AG04449 (cell line): ENCODE measurements around the gene TBC1D8.
"Not testable (repeated sequence)": the region's sequence is repeated elsewhere in the genome, so short reads cannot be mapped to it uniquely, and the experiment has no call there.

Source experiments
- CTCF ChIA-PET: fragments of 350-600 bp; formaldehyde crosslinking; extraction: SDS; loops from one replicate; lab custom pipeline; 2021; ENCODE audit warnings: antibody characterized with exemption; lab: Yijun Ruan, JAX
- POLR2A ChIA-PET: fragments of 400-600, 350-600 bp; formaldehyde crosslinking; extraction: SDS; loops from one replicate; lab custom pipeline; 2020; ENCODE audit warnings: antibody characterized with exemption, inconsistent platforms; lab: Yijun Ruan, JAX
- DNase-seq: peaks from one replicate; pipeline ENCODE4 v3.0.0-alpha.2; 2010; ENCODE audit warnings: low read depth, low spot score
- H3K4me3 ChIP-seq: 2 replicates; pipeline ENCODE4 v1.5.1; 2011; ENCODE audit warnings: low read depth, mild to moderate bottlenecking, control low read depth, low read length
- TF ChIP-seq, protein P1 (sequence below): IDR thresholded peaks from one replicate; pipeline ENCODE4 v1.5.1; 2011; ENCODE audit warnings: mild to moderate bottlenecking, moderate library complexity, low read length, control low read depth, inconsistent platforms; ENCODE audit not compliant: insufficient read depth; ENCODE audit errors: missing control alignments

The TBC1D8 gene

GRCh38 chr2:101185656-101186055, 34.5 kb upstream of the TBC1D8 start:
- DNase-seq, result no peak
- TF ChIP-seq, protein P1, sequence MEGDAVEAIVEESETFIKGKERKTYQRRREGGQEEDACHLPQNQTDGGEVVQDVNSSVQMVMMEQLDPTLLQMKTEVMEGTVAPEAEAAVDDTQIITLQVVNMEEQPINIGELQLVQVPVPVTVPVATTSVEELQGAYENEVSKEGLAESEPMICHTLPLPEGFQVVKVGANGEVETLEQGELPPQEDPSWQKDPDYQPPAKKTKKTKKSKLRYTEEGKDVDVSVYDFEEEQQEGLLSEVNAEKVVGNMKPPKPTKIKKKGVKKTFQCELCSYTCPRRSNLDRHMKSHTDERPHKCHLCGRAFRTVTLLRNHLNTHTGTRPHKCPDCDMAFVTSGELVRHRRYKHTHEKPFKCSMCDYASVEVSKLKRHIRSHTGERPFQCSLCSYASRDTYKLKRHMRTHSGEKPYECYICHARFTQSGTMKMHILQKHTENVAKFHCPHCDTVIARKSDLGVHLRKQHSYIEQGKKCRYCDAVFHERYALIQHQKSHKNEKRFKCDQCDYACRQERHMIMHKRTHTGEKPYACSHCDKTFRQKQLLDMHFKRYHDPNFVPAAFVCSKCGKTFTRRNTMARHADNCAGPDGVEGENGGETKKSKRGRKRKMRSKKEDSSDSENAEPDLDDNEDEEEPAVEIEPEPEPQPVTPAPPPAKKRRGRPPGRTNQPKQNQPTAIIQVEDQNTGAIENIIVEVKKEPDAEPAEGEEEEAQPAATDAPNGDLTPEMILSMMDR, result no peak
- CTCF ChIA-PET, result interaction anchor here (1.5 to 1.9 kb wide), 2 partner anchors 20 to 173 kb away, joined by 4 to 5 read pairs; no protein-coding TSS in a partner anchor
- no peak overlapping the region for H3K4me3 ChIP-seq
- POLR2A ChIA-PET, result no interaction called here

- H3K4me3 ChIP-seq, result no peak overlapping the region
- no peak for DNase-seq
- TF ChIP-seq, protein P1, result no peak
- ChIA-PET CTCF (interaction anchor here (1.5 to 1.9 kb wide), 2 partner anchors 20 to 172 kb away, joined by 4 to 5 read pairs; no protein-coding TSS in a partner anchor), POLR2A (no interaction called here)
Observed at GRCh38 chr2:101185085-101185484, 33.9 kb upstream of the TBC1D8 start.

DNA sequence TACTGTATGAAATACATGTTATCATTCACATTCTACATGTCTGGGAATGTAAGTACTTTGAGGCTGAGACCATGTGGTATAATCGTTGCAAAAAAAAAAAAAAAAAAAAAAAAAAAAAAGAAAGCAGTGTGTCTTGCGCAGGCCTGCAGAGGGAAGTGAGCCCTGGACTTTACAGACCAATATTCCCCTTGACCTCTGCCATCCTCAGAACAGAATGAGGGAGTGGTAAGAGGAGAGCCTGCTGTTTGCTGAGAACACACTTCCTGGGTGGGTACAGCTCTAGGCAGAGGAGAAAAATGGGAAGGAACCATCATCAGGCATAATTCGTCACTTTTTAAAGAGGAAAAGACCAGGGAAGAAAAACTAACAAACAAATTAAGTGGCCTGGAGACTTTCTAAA, 28.8 kb upstream of the TBC1D8 start:
- CTCF ChIA-PET, result interaction anchor here (0.8 to 1.4 kb wide), 2 partner anchors 9 to 25 kb away, joined by 3 to 5 read pairs; no protein-coding TSS in a partner anchor
- TF ChIP-seq, protein P1, result no peak

GRCh38 chr2:101176803-101177202, 25.6 kb upstream of the TBC1D8 start:
- TF ChIP-seq, protein P1, result no peak
- POLR2A ChIA-PET, result no interaction called here
- CTCF ChIA-PET, result no interaction called here

More for the DNA sequence above, 28.8 kb upstream of the TBC1D8 start:
- DNase-seq, result no peak
- POLR2A ChIA-PET, result no interaction called here
- H3K4me3 ChIP-seq, result no peak overlapping the region

GRCh38 chr2:101175991-101176390, 24.8 kb upstream of the TBC1D8 start:
- TF ChIP-seq, protein P1, result no peak
- CTCF ChIA-PET, result interaction anchor here (0.9 kb wide), 1 partner anchor 14 kb away, joined by 3 read pairs; no protein-coding TSS in a partner anchor
- DNase-seq, result no peak
- H3K4me3 ChIP-seq, result no peak overlapping the region
- POLR2A ChIA-PET, result no interaction called here

More at GRCh38 chr2:101176803-101177202, 25.6 kb upstream of the TBC1D8 start:
- no peak overlapping the region for H3K4me3 ChIP-seq
- DNase-seq, result no peak

- TF ChIP-seq, protein P1, result no peak
- no peak for DNase-seq
- ChIA-PET POLR2A (no interaction called here), CTCF (no interaction called here)
- H3K4me3 ChIP-seq, result no peak overlapping the region
Observed at GRCh38 chr2:101173707-101174295, 22.6 kb upstream of the TBC1D8 start.

DNA sequence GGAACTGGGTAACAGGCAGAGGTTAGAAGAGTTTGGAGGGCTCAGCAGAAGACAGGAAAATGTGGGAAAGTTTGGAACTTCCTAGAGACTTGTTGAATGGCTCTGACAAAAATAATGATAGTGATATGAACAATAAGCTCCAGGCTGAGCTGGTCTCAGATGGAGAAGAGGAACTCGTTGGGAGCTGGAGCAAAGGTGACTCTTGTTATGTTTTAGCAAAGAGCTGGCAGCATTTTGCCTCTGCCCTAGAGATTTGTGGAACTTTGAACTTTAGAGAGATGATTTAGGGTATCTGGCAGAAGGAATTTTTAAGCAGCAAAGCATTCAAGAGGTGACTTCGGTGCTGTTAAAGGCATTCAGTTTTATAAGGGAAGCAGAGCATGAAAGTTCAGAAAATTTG, 18.6 kb upstream of the TBC1D8 start:
- CTCF ChIA-PET, result interaction anchor here (1.2 kb wide), 1 partner anchor 19 kb away, joined by 4 read pairs; no protein-coding TSS in a partner anchor
- DNase-seq, POLR2A ChIA-PET, H3K4me3 ChIP-seq: not testable (repeated sequence)
